ENCODE results near the gene CABP7. TPM values are rescaled to one million over a fixed set of nuclear protein-coding genes. Genes with fewer than 3 reads are reported as not detected.

Gene CABP7
- total and polyA plus RNA-seq, 2 of the 8 experiments (the other 6 are each of a cell fraction or from before 2014, with no cell fraction given), result 0.20 to 0.36 TPM

- Histone ChIP-seq H3K79me1 (ENCODE audit: low read depth, low read length) (no peaks in the 10 kb centered on the region; the same call in 1 of the 2 replicates), H3K9ac (replicated peaks in 1 of 4; ENCODE audit: extremely low read depth in 1 of 4, low read depth in 3 of 4, low read length in 3 of 4) (no peak overlapping the region), H3K14ac (ENCODE audit: insufficient read length) (no peak overlapping the region), H2AFZ (ENCODE audit: low read length) (no peak overlapping the region), H2BK120ac (replicated peaks; ENCODE audit: low read depth, low read length) (no peak overlapping the region), H3K4me1 (replicated peaks in 1 of 4; ENCODE audit: control insufficient read depth in 3 of 4, insufficient read depth in 4 of 4, low read length in 3 of 4) (peaks cover 0 to 14% (median 4%) of the 10 kb centered on the region in 4 experiments; a peak in 6 of 7 replicates), H3K27me3 (replicated peaks in 1 of 4; ENCODE audit: control insufficient read depth in 3 of 4, extremely low read depth in 1 of 4, insufficient read depth in 3 of 4, low read length in 3 of 4) (peaks cover 21 to 42% (median 35%) of the 10 kb centered on the region in 4 experiments), H2AK5ac (ENCODE audit: low read depth, low read length) (no peak overlapping the region), H2BK20ac (ENCODE audit: low read length) (no peak overlapping the region), H4K8ac (ENCODE audit: extremely low read depth, insufficient read depth, low read length) (no peak overlapping the region), H3K4me2 (ENCODE audit: insufficient read depth in 1 of 2, low read depth in 2 of 2, low read length in 2 of 2) (no peak overlapping the region), H3K36me3 (ENCODE audit: control insufficient read depth in 2 of 4, insufficient read depth in 4 of 4, low read length in 3 of 4) (no peaks in the 10 kb centered on the region), H2BK12ac (ENCODE audit: low read depth, low read length) (no peak overlapping the region), H3K4ac (replicated peaks; ENCODE audit: insufficient read length, low read depth, low read length) (no peak overlapping the region), H2BK5ac (ENCODE audit: low read depth, low read length) (no peak overlapping the region), H3K23me2 (ENCODE audit: low read depth, low read length) (peaks cover 5% of the 10 kb centered on the region; the same call in 1 of the 2 replicates), H3K18ac (ENCODE audit: extremely low read depth, low read length) (no peak overlapping the region), H4K91ac (replicated peaks; ENCODE audit: insufficient read length, low read length) (no peak overlapping the region), H3K23ac (ENCODE audit: insufficient read length) (no peak overlapping the region), H3K27ac (ENCODE audit: low read depth, low read length) (no peak overlapping the region), H2BK15ac (ENCODE audit: low read length) (no peak overlapping the region), H3K79me2 (ENCODE audit: control insufficient read depth in 1 of 2, insufficient read depth in 2 of 2, low read length in 2 of 2) (no peaks in the 10 kb centered on the region), H3K56ac (replicated peaks; ENCODE audit: insufficient read length, low read depth, low read length) (no peak overlapping the region), H3K4me3 (ENCODE audit: extremely low read depth in 1 of 4, insufficient read depth in 2 of 4, low read depth in 3 of 4, low read length in 4 of 4) (no peak overlapping the region), H4K5ac (ENCODE audit: insufficient read length, low read depth, low read length) (no peak overlapping the region), H3K9me3 (ENCODE audit: insufficient read depth in 2 of 2, low read depth in 1 of 2, low read length in 1 of 2) (no peaks in the 10 kb centered on the region), H4K20me1 (replicated peaks in 1 of 2; ENCODE audit: control insufficient read depth in 1 of 2, insufficient read depth in 2 of 2, low read length in 2 of 2) (peaks cover 3 to 5% of the 10 kb centered on the region in 2 experiments)
- no peak for FAIRE-seq
- TF ChIP-seq TEAD4 (IDR thresholded peaks at IDR 0.05; ENCODE audit: low read depth, low read length) (no peak), CHD1 (IDR thresholded peaks at IDR 0.05; ENCODE audit: low read depth, low read length) (no peak), TAF1 (IDR thresholded peaks at IDR 0.05; ENCODE audit: low read depth, low read length) (no peak), FOSL1 (IDR thresholded peaks at IDR 0.05; ENCODE audit: insufficient read depth, low read depth, low read length) (no peak), CTCF (IDR thresholded peaks at IDR 0.05; ENCODE audit: control extremely low read depth in 1 of 3, insufficient read depth in 1 of 3, low read depth in 1 of 3, low read length in 3 of 3) (no peak), CBX8 (IDR thresholded peaks at IDR 0.05; ENCODE audit: borderline replicate concordance, low read depth, low read length) (no peak), BCL11A (IDR thresholded peaks at IDR 0.05; ENCODE audit: low read depth in 2 of 2, low read length in 2 of 2) (no peak), JUND (IDR thresholded peaks at IDR 0.05; ENCODE audit: low read length) (no peak), POU5F1 (IDR thresholded peaks at IDR 0.05; ENCODE audit: low read depth, low read length) (no peak), RBBP5 (IDR thresholded peaks at IDR 0.05; ENCODE audit: borderline replicate concordance, low read depth, low read length) (no peak), YY1 (IDR thresholded peaks at IDR 0.05; ENCODE audit: low read depth, low read length) (no peak)
- no peak for DNase-seq (ENCODE audit: low read depth in 1 of 2, low spot score in 2 of 2)
- POLR2A ChIA-PET (ENCODE audit: partially characterized antibody), result interaction anchor here (0.6 kb wide), 2 partner anchors 16 to 741 kb away, joined by 3 read pairs; no protein-coding TSS in a partner anchor
- CTCF ChIA-PET (ENCODE audit: partially characterized antibody), result interaction anchor here (0.6 to 4.1 kb wide), 16 partner anchors 10 to 287 kb away, joined by 3 to 25 read pairs (median 3); no protein-coding TSS in a partner anchor
- 80% methylated on average over 11 of the region's 11 CpGs; no CpG with 5 or more reads in 1 of the 2 experiments for WGBS, 2 experiments (ENCODE audit: extremely low coverage in 1 of 2, insufficient coverage in 1 of 2, insufficient read length in 1 of 2, insufficient replicate concordance in 2 of 2, low coverage in 1 of 2, low lambda C conversion rate in 2 of 2, missing lambda C conversion rate in 1 of 2)
Observed at GRCh38 chr22:29717789-29718188, 2.0 kb upstream of the CABP7 start.

Data from H1 (cell line).